ENCODE measurements around the gene MEG3. TPM values are rescaled to one million over a fixed set of nuclear protein-coding genes. Genes with fewer than 3 reads are reported as not detected.

Gene MEG3
- total RNA-seq, 1 experiment from 2014 or later: not detected

GRCh38 chr14:100867631-100868315 lies 41.9 kb downstream of the MEG3 start:
- H2AFZ ChIP-seq: no peak overlapping the region
- H3K9me3 ChIP-seq (ENCODE audit: insufficient read depth, low read depth): no peaks in the 10 kb centered on the region
- H3K4me1 ChIP-seq (replicated peaks; ENCODE audit: insufficient read depth): no peaks in the 10 kb centered on the region
- TF ChIP-seq CTCF (conservative IDR thresholded peaks at IDR 0.05) (no peak), EZH2 (IDR thresholded peaks at IDR 0.05; ENCODE audit: low read depth) (no peak)
- H3K4me3 ChIP-seq: no peak overlapping the region
- no TSS peak for BruUV-seq (replicated peaks)
- no peak for DNase-seq
- no peaks in the 10 kb centered on the region for H3F3A ChIP-seq (ENCODE audit: insufficient read depth, low read depth)
- no peaks in the 10 kb centered on the region for H3K79me2 ChIP-seq (ENCODE audit: low read depth)
- ChIA-PET POLR2A (ENCODE audit: unreplicated experiment) (no interaction called here), CTCF (no interaction called here)
- intact Hi-C loops (cut with micrococcal nuclease; ENCODE audit: unreplicated experiment): no loop called here
- H4K20me1 ChIP-seq (ENCODE audit: insufficient read depth): no peaks in the 10 kb centered on the region
- H3K9me2 ChIP-seq (ENCODE audit: insufficient read depth): no peaks in the 10 kb centered on the region
- no peaks in the 10 kb centered on the region for H3K36me3 ChIP-seq (ENCODE audit: low read depth)
- no peak overlapping the region for H3K27ac ChIP-seq
- no peak overlapping the region for H3K4me2 ChIP-seq
- peaks cover 21% of the 10 kb centered on the region for H3K27me3 ChIP-seq (ENCODE audit: insufficient read depth, low read depth)

- intact Hi-C loops (cut with micrococcal nuclease; ENCODE audit: unreplicated experiment): no loop called here
- no peaks in the 10 kb centered on the region for H3K79me2 ChIP-seq (ENCODE audit: low read depth)
- no peaks in the 10 kb centered on the region for H3K4me1 ChIP-seq (replicated peaks; ENCODE audit: insufficient read depth)
- H2AFZ ChIP-seq: no peak overlapping the region
- CTCF ChIA-PET: no interaction called here
- H3K9me2 ChIP-seq (ENCODE audit: insufficient read depth): no peaks in the 10 kb centered on the region
- no peaks in the 10 kb centered on the region for H3K9me3 ChIP-seq (ENCODE audit: insufficient read depth, low read depth)
- TF ChIP-seq CTCF (conservative IDR thresholded peaks at IDR 0.05): no peak
- no peak for TF ChIP-seq EZH2 (IDR thresholded peaks at IDR 0.05; ENCODE audit: low read depth)
- no peak overlapping the region for H3K4me3 ChIP-seq
- H3K27ac ChIP-seq: no peak overlapping the region
- no peaks in the 10 kb centered on the region for H3F3A ChIP-seq (ENCODE audit: insufficient read depth, low read depth)
- no peaks in the 10 kb centered on the region for H3K36me3 ChIP-seq (ENCODE audit: low read depth)
- DNase-seq: no peak
- POLR2A ChIA-PET (ENCODE audit: unreplicated experiment): no interaction called here
- H3K27me3 ChIP-seq (ENCODE audit: insufficient read depth, low read depth): peaks cover 18% of the 10 kb centered on the region
- BruUV-seq (replicated peaks): no TSS peak
- H3K4me2 ChIP-seq: no peak overlapping the region
- no peaks in the 10 kb centered on the region for H4K20me1 ChIP-seq (ENCODE audit: insufficient read depth)
Measured at GRCh38 chr14:100868621-100869370, 42.9 kb downstream of the MEG3 start.

GRCh38 chr14:100871234-100872186 lies 45.6 kb downstream of the MEG3 start:
- BruUV-seq (replicated peaks): no TSS peak
- CTCF ChIA-PET: no interaction called here

More at GRCh38 chr14:100871234-100872186, 45.6 kb downstream of the MEG3 start:
- intact Hi-C loops (cut with micrococcal nuclease; ENCODE audit: unreplicated experiment): no loop called here
- no peak for TF ChIP-seq CTCF (conservative IDR thresholded peaks at IDR 0.05)
- Histone ChIP-seq H3K9me2 (ENCODE audit: insufficient read depth) (no peaks in the 10 kb centered on the region), H3K27ac (no peak overlapping the region), H3K27me3 (ENCODE audit: insufficient read depth, low read depth) (0 out of 2 replicates have a peak, but pooled peaks cover 3% of the 10 kb centered on the region), H3F3A (ENCODE audit: insufficient read depth, low read depth) (no peaks in the 10 kb centered on the region), H3K4me2 (no peak overlapping the region), H4K20me1 (ENCODE audit: insufficient read depth) (no peaks in the 10 kb centered on the region), H3K36me3 (ENCODE audit: low read depth) (no peaks in the 10 kb centered on the region), H3K4me3 (no peak overlapping the region), H3K9me3 (ENCODE audit: insufficient read depth, low read depth) (no peaks in the 10 kb centered on the region), H2AFZ (no peak overlapping the region), H3K79me2 (ENCODE audit: low read depth) (no peaks in the 10 kb centered on the region), H3K4me1 (replicated peaks; ENCODE audit: insufficient read depth) (no peaks in the 10 kb centered on the region)
- DNase-seq: no peak
- POLR2A ChIA-PET (ENCODE audit: unreplicated experiment): no interaction called here

Data from PC-9 (cell line).